ENCODE results near the gene SAMD10. TPM values are rescaled to one million over a fixed set of nuclear protein-coding genes. Genes with fewer than 3 reads are reported as not detected.
"Not testable (repeated sequence)": the region's sequence is repeated elsewhere in the genome, so short reads cannot be mapped to it uniquely, and the experiment has no call there.

SAMD10 gene
- polyA plus RNA-seq, 1 of the 3 experiments (the other 2 are of a cell fraction): 11.6 TPM

DNA sequence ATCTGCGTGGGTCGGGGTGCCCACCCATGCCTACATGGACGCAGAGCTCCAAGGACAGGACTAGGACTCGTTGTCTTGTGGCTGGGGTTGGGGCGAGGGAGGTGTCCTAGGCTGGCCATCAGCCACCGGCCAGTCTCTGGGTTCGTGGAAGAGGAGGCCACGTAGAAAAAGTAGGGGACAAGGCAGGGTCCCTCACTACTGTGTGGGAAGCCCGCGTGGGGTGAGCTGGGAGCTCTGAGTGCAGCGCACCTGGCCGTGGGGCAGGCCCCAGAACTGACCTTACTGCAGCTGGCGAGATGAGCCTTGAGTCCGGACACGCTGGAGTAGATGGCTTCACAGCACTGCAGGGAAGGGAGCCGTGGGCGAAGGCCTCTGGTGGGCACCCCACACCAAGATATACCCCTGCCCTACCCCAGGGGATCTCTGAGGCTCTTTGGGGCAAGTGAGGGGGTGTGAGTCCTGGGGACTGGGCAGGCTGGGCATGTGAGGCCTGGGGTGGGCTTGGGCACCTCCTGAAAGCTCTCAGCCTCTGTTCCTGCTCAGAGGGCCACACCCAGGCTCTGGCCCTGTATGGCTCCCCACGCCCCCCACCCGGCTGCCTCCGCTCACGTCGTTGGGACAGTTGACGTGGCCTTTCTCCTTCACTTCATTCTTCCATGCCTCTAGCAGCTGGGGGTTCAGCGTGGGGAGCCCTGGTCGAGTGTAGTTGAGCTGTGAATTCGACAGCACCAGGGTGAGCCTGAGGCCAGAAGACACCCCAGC, 17.6 kb downstream of the SAMD10 start:
- H2AFZ ChIP-seq (ENCODE audit: low read depth): no peak overlapping the region
- no peak for DNase-seq
- no peak overlapping the region for H3K4me2 ChIP-seq
- no peaks in the 10 kb centered on the region for H3K9me3 ChIP-seq
- H3F3A ChIP-seq (replicated peaks; ENCODE audit: insufficient read depth): peaks cover 5% of the 10 kb centered on the region
- H3K9me2 ChIP-seq: no peaks in the 10 kb centered on the region
- CTCF ChIA-PET: interaction anchor here (0.6 to 2.5 kb wide), 2 partner anchors 12 to 187 kb away, joined by 3 to 12 read pairs; no protein-coding TSS in a partner anchor
- H4K20me1 ChIP-seq (ENCODE audit: insufficient read depth): no peaks in the 10 kb centered on the region
- 88% methylated on average over 15 of the region's 26 CpGs for WGBS (ENCODE audit: low lambda C conversion rate)
- no peak overlapping the region for H3K27ac ChIP-seq (ENCODE audit: low read depth in 2 of 2, low read length in 1 of 2)
- H3K79me2 ChIP-seq (ENCODE audit: insufficient read depth): no peaks in the 10 kb centered on the region
- no peak overlapping the region for H3K9ac ChIP-seq
- POLR2A ChIA-PET: no interaction called here
- H3K27me3 ChIP-seq (ENCODE audit: insufficient read depth): no peaks in the 10 kb centered on the region
- peaks cover 0 to 62% of the 10 kb centered on the region in 2 experiments for H3K36me3 ChIP-seq (replicated peaks in 1 of 2; ENCODE audit: control insufficient read depth in 1 of 2, insufficient read depth in 2 of 2, low read length in 1 of 2)
- H3K4me1 ChIP-seq (ENCODE audit: control insufficient read depth in 1 of 2, insufficient read depth in 2 of 2, low read depth in 1 of 2, low read length in 1 of 2): peaks cover 0 to 9% of the 10 kb centered on the region in 2 experiments; a peak in 1 of 4 replicates
- H3K4me3 ChIP-seq (ENCODE audit: low read depth in 2 of 2, low read length in 1 of 2): no peak overlapping the region
- no peak for TF ChIP-seq CHD2 (IDR thresholded peaks at IDR 0.05; ENCODE audit: low read length, partially characterized antibody)
- no peak for TF ChIP-seq YY1 (IDR thresholded peaks at IDR 0.05; ENCODE audit: low read depth)
- no peak for TF ChIP-seq NFIC (IDR thresholded peaks at IDR 0.05; ENCODE audit: borderline replicate concordance)
- no peak for TF ChIP-seq RAD21 (IDR thresholded peaks at IDR 0.05; ENCODE audit: low read length)
- no peak for TF ChIP-seq RCOR1 (IDR thresholded peaks at IDR 0.05; ENCODE audit: low read length)
- TF ChIP-seq, protein P1, sequence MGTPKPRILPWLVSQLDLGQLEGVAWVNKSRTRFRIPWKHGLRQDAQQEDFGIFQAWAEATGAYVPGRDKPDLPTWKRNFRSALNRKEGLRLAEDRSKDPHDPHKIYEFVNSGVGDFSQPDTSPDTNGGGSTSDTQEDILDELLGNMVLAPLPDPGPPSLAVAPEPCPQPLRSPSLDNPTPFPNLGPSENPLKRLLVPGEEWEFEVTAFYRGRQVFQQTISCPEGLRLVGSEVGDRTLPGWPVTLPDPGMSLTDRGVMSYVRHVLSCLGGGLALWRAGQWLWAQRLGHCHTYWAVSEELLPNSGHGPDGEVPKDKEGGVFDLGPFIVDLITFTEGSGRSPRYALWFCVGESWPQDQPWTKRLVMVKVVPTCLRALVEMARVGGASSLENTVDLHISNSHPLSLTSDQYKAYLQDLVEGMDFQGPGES (IDR thresholded peaks at IDR 0.05; ENCODE audit: low read depth, low read length): no peak
- no peak for TF ChIP-seq EZH2phosphoT487 (IDR thresholded peaks at IDR 0.05; ENCODE audit: borderline replicate concordance, low read depth)
- no peak for TF ChIP-seq PBX3 (IDR thresholded peaks at IDR 0.05)
- TF ChIP-seq SIN3A (IDR thresholded peaks at IDR 0.05; ENCODE audit: borderline replicate concordance, low read depth, low read length): no peak
- TF ChIP-seq MXI1 (IDR thresholded peaks at IDR 0.05; ENCODE audit: low read depth, low read length): no peak
- TF ChIP-seq MAX (IDR thresholded peaks at IDR 0.05; ENCODE audit: low read depth): no peak

- H3K9me2 ChIP-seq; H3K79me2 ChIP-seq (ENCODE audit: insufficient read depth); POLR2A ChIA-PET; H2AFZ ChIP-seq (ENCODE audit: low read depth); H3K4me2 ChIP-seq; H3K9ac ChIP-seq; H3K27me3 ChIP-seq (ENCODE audit: insufficient read depth); H3K27ac ChIP-seq (ENCODE audit: low read depth in 2 of 2, low read length in 1 of 2); H3K9me3 ChIP-seq; H4K20me1 ChIP-seq (ENCODE audit: insufficient read depth); H3K4me3 ChIP-seq (ENCODE audit: low read depth in 2 of 2, low read length in 1 of 2); H3F3A ChIP-seq (replicated peaks; ENCODE audit: insufficient read depth); DNase-seq; H3K4me1 ChIP-seq (ENCODE audit: control insufficient read depth in 1 of 2, insufficient read depth in 2 of 2, low read depth in 1 of 2, low read length in 1 of 2): not testable (repeated sequence)
- CTCF ChIA-PET: interaction anchor here (2.5 kb wide), 1 partner anchor 13 kb away, joined by 12 read pairs; no protein-coding TSS in a partner anchor
- H3K36me3 ChIP-seq (replicated peaks in 1 of 2; ENCODE audit: control insufficient read depth in 1 of 2, insufficient read depth in 2 of 2, low read length in 1 of 2): peaks cover 0 to 54% of the 10 kb centered on the region in 2 experiments
- WGBS (ENCODE audit: low lambda C conversion rate): 97% methylated on average over 10 of the region's 15 CpGs
These were observed 18.5 kb downstream of the SAMD10 start for GRCh38 chr20:63960654-63961621.
